ENCODE data around the gene WDPCP. TPM values are rescaled to one million over a fixed set of nuclear protein-coding genes. Genes with fewer than 3 reads are reported as not detected.

Gene WDPCP
- total RNA-seq, 4 donors from 2014 or later = 7.8 to 23.7 (median 10.7) TPM

- no peaks in the 10 kb centered on the region for H3K9me3 ChIP-seq
- intact Hi-C loops (cut with DNase I) = no loop called here
- H3K27ac ChIP-seq (replicated peaks in 1 of 4) = no peak overlapping the region
- no peaks in the 10 kb centered on the region for H3K27me3 ChIP-seq
- H3K36me3 ChIP-seq = peaks cover 0 to 8% (median 0%) of the 10 kb centered on the region in 4 donors
- H3K4me1 ChIP-seq = no peaks in the 10 kb centered on the region
- no peak for DNase-seq (ENCODE audit: extremely low spot score)
- no peak for TF ChIP-seq POLR2A (IDR thresholded peaks at IDR 0.05; ENCODE audit: low read depth)
- no peak for TF ChIP-seq CTCF (IDR thresholded peaks at IDR 0.05)
- no peak for TF ChIP-seq POLR2AphosphoS5 (IDR thresholded peaks at IDR 0.05)
- TF ChIP-seq EP300 (IDR thresholded peaks at IDR 0.05) = no peak
- H3K4me3 ChIP-seq = no peak overlapping the region
These were observed 162.7 kb downstream of the WDPCP start for GRCh38 chr2:63425606-63426005.

GRCh38 chr2:63425079-63425416 lies 163.2 kb downstream of the WDPCP start:
- no peaks in the 10 kb centered on the region for H3K9me3 ChIP-seq
- intact Hi-C loops (cut with DNase I) = no loop called here
- no peak overlapping the region for H3K4me3 ChIP-seq
- WGBS = 74% methylated on average over 4 of the region's 4 CpGs
- H3K27me3 ChIP-seq = no peaks in the 10 kb centered on the region
- H3K36me3 ChIP-seq = peaks cover 0 to 7% (median 0%) of the 10 kb centered on the region in 4 donors
- no peak for TF ChIP-seq CTCF (IDR thresholded peaks at IDR 0.05)
- TF ChIP-seq EP300 (IDR thresholded peaks at IDR 0.05) = no peak
- no peak for TF ChIP-seq POLR2A (IDR thresholded peaks at IDR 0.05; ENCODE audit: low read depth)
- no peak for TF ChIP-seq POLR2AphosphoS5 (IDR thresholded peaks at IDR 0.05)
- DNase-seq (ENCODE audit: extremely low spot score) = no peak
- no peaks in the 10 kb centered on the region for H3K4me1 ChIP-seq
- no peak overlapping the region for H3K27ac ChIP-seq (replicated peaks in 1 of 4)

GRCh38 chr2:63424329-63425078 lies 163.8 kb downstream of the WDPCP start:
- WGBS = 70% methylated on average over 10 of the region's 15 CpGs
- Histone ChIP-seq H3K9me3 (no peaks in the 10 kb centered on the region), H3K27me3 (no peaks in the 10 kb centered on the region), H3K4me1 (no peaks in the 10 kb centered on the region), H3K36me3 (peaks cover 0 to 4% (median 0%) of the 10 kb centered on the region in 4 donors), H3K4me3 (no peak overlapping the region), H3K27ac (replicated peaks in 1 of 4) (no peak overlapping the region)
- no peak for DNase-seq (ENCODE audit: extremely low spot score)
- peak in 2 of 3 experiments; percentile 8 to 12 for TF ChIP-seq CTCF (IDR thresholded peaks at IDR 0.05)
- no peak for TF ChIP-seq POLR2AphosphoS5 (IDR thresholded peaks at IDR 0.05)
- intact Hi-C loops (cut with DNase I) = no loop called here

GRCh38 chr2:63422556-63422955 lies 165.7 kb downstream of the WDPCP start:
- no peaks in the 10 kb centered on the region for H3K27me3 ChIP-seq
- no peak for DNase-seq (ENCODE audit: extremely low spot score)
- 88% methylated on average over 1 of the region's 1 CpG for WGBS

More at GRCh38 chr2:63422556-63422955, 165.7 kb downstream of the WDPCP start:
- H3K4me3 ChIP-seq = no peak overlapping the region
- H3K27ac ChIP-seq (replicated peaks in 1 of 4) = no peak overlapping the region
- H3K36me3 ChIP-seq = peaks cover 0 to 4% (median 0%) of the 10 kb centered on the region in 4 donors
- no peak for TF ChIP-seq CTCF (IDR thresholded peaks at IDR 0.05)
- no peaks in the 10 kb centered on the region for H3K4me1 ChIP-seq
- no peaks in the 10 kb centered on the region for H3K9me3 ChIP-seq
- intact Hi-C loops (cut with DNase I) = no loop called here

Measured in esophagus muscularis mucosa (tissue), 4 donors.